ENCODE data around the gene SIX3.

DNA sequence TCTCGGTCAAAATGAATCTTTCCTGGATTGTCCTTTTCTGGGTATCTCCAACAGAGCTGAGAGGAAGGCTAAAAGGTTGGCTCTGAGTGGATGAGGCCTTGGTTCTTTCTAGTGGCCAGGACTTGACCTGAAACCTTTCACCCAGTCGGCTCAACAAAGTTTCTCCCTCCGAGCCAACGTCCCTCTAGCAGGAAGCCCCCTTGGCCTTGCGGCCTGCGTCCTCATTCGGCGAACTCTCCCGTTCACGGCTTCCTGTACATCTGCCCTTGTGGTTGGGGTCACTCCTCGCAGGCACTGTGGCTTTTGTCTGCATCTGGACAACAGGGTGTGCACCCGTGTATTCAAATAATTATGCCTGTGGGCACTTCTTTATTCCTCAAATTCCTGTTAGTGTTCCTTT lies 9.4 kb upstream of the SIX3 start:
- TF ChIP-seq SUZ12 (IDR thresholded peaks at IDR 0.05; ENCODE audit: extremely low read depth, insufficient read depth, insufficient read length) (no peak), ZNF274 (IDR thresholded peaks at IDR 0.05; ENCODE audit: low read depth, low read length) (no peak), YY1 (IDR thresholded peaks at IDR 0.05; ENCODE audit: insufficient read depth, insufficient read length) (no peak)

Measured in NT2/D1 (cell line).